GM12873 (cell line): ENCODE results near the gene RIPOR3.
A peak's percentile ranks its signal among the peaks of the same experiment; 100 is the strongest.

Experiments
- CTCF ChIP-seq: IDR thresholded peaks from 2 replicates; pipeline ENCODE4 v1.5.1; 2012; ENCODE audit warnings: low read depth, mild to moderate bottlenecking, moderate library complexity, low read length, control low read depth; ENCODE audit not compliant: insufficient read depth; ENCODE audit errors: missing control alignments

The RIPOR3 gene

GRCh38 chr20:50582092-50582491 is 109.2 kb downstream of the RIPOR3 start:
- no peak for TF ChIP-seq CTCF

GRCh38 chr20:50580842-50581544 is 110.3 kb downstream of the RIPOR3 start:
- no peak for TF ChIP-seq CTCF

- peak; percentile 80 for TF ChIP-seq CTCF
Observed at GRCh38 chr20:50580016-50580747, 111.2 kb downstream of the RIPOR3 start.

GRCh38 chr20:50579511-50579910 is 111.8 kb downstream of the RIPOR3 start:
- TF ChIP-seq CTCF = no peak

GRCh38 chr20:50578778-50579165 is 112.6 kb downstream of the RIPOR3 start:
- no peak for TF ChIP-seq CTCF

- no peak for TF ChIP-seq CTCF
Observed at GRCh38 chr20:50578061-50578777, 113.1 kb downstream of the RIPOR3 start.
